ENCODE results near the gene SEZ6L2.
"Not testable (repeated sequence)": the region's sequence is repeated elsewhere in the genome, so short reads cannot be mapped to it uniquely, and the experiment has no call there.

Gene SEZ6L2

GRCh38 chr16:29909851-29910250, 10.5 kb upstream of the SEZ6L2 start:
- not testable (repeated sequence) for DNase-seq

GRCh38 chr16:29909391-29909790, 10.0 kb upstream of the SEZ6L2 start:
- DNase-seq: no peak

- no peak for DNase-seq
These were observed 9.4 kb upstream of the SEZ6L2 start for GRCh38 chr16:29908719-29909220.

- no peak for DNase-seq
These were observed 8.6 kb upstream of the SEZ6L2 start for GRCh38 chr16:29907973-29908372.

- no peak for DNase-seq
These were observed 7.3 kb upstream of the SEZ6L2 start for GRCh38 chr16:29906520-29907244.

- no peak for DNase-seq
These were observed 6.3 kb upstream of the SEZ6L2 start for GRCh38 chr16:29905668-29906067.

GRCh38 chr16:29904947-29905346, 5.6 kb upstream of the SEZ6L2 start:
- DNase-seq: no peak

- no peak for DNase-seq
These were observed 4.2 kb upstream of the SEZ6L2 start for GRCh38 chr16:29903590-29903989.

- no peak for DNase-seq
These were observed 2.2 kb upstream of the SEZ6L2 start for GRCh38 chr16:29901607-29901945.

- no peak for DNase-seq
These were observed 1.7 kb upstream of the SEZ6L2 start for GRCh38 chr16:29900888-29901606.

- DNase-seq: no peak
These were observed 945 bp upstream of the SEZ6L2 start, which contains the start of gene ASPHD1 for GRCh38 chr16:29900102-29900887. Gene ASPHD1 (plus strand): TSS chr16:29900488. CDS start chr16:29900972, 484 bp downstream.

GRCh38 chr16:29898804-29899515, 390 bp downstream of the SEZ6L2 start:
- no peak for DNase-seq

GRCh38 chr16:29898135-29898803, 1.1 kb downstream of the SEZ6L2 start:
- DNase-seq: no peak

- no peak for DNase-seq
These were observed 2.0 kb downstream of the SEZ6L2 start for GRCh38 chr16:29897333-29897732.

GRCh38 chr16:29896841-29897240, 2.5 kb downstream of the SEZ6L2 start:
- no peak for DNase-seq

- DNase-seq: no peak
These were observed 5.0 kb downstream of the SEZ6L2 start for GRCh38 chr16:29894352-29894751.

GRCh38 chr16:29893553-29893952, 5.8 kb downstream of the SEZ6L2 start:
- DNase-seq: no peak

- no peak for DNase-seq
These were observed 6.9 kb downstream of the SEZ6L2 start for GRCh38 chr16:29892458-29892813.

GRCh38 chr16:29891525-29892457, 7.6 kb downstream of the SEZ6L2 start:
- no peak for DNase-seq

GRCh38 chr16:29889372-29889771, 10.0 kb downstream of the SEZ6L2 start:
- DNase-seq: not testable (repeated sequence)

GRCh38 chr16:29883987-29884386, 15.4 kb downstream of the SEZ6L2 start:
- no peak for DNase-seq

Measured in GF-D8 (cell line).